ENCODE results near the gene C2orf74.

DNA sequence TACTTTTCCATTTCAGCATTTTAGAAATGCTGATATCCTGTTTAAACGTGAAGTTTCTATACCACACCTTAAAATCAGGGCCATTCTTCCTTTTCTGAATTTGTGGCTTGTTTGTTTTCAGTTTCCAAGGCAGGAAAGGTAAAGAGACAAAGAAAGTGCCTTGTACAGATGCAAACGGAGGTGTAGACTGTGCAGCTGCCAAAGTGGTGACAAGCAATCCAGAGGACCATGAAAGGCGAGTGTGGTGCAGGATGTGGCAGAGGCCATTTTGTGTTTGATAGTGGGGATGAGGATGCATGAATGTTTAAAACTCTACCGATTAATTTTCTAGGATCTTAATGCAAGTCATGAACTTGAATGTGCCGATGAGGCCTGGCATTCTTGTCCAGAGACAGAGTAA, 733 bp downstream of the C2orf74 start:
- TF ChIP-seq POLR2A (IDR thresholded peaks at IDR 0.05): no peak
- TF ChIP-seq, protein P1, sequence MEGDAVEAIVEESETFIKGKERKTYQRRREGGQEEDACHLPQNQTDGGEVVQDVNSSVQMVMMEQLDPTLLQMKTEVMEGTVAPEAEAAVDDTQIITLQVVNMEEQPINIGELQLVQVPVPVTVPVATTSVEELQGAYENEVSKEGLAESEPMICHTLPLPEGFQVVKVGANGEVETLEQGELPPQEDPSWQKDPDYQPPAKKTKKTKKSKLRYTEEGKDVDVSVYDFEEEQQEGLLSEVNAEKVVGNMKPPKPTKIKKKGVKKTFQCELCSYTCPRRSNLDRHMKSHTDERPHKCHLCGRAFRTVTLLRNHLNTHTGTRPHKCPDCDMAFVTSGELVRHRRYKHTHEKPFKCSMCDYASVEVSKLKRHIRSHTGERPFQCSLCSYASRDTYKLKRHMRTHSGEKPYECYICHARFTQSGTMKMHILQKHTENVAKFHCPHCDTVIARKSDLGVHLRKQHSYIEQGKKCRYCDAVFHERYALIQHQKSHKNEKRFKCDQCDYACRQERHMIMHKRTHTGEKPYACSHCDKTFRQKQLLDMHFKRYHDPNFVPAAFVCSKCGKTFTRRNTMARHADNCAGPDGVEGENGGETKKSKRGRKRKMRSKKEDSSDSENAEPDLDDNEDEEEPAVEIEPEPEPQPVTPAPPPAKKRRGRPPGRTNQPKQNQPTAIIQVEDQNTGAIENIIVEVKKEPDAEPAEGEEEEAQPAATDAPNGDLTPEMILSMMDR (IDR thresholded peaks at IDR 0.05): no peak
